Neural progenitor cell (in vitro differentiated cells): ENCODE measurements around the gene TNFRSF21.

Experiments used
- CTCF ChIP-seq: fragments of 200-600 bp; sonication (generic); IDR thresholded peaks from 2 replicates; pipeline ENCODE4 v1.5.1; 2017; ENCODE audit warnings: antibody characterized with exemption, mild to moderate bottlenecking
- EZH2 ChIP-seq: fragments of 200-600 bp; sonication (generic); IDR thresholded peaks from 2 replicates; pipeline ENCODE4 v1.6.1; 2017; ENCODE audit warnings: antibody characterized with exemption, mild to moderate bottlenecking, moderate library complexity
- EZH2phosphoT487 ChIP-seq: fragments of 200-600 bp; sonication (generic); IDR thresholded peaks from 2 replicates; pipeline ENCODE4 v1.6.1; 2017; ENCODE audit warnings: antibody characterized with exemption

GRCh38 chr6:47262231-47262630, 47.5 kb downstream of the TNFRSF21 start:
- no peak for TF ChIP-seq EZH2phosphoT487
- TF ChIP-seq CTCF = no peak
- TF ChIP-seq EZH2 = no peak
